ENCODE results near the gene MADCAM1.
"Not testable (repeated sequence)": the region's sequence is repeated elsewhere in the genome, so short reads cannot be mapped to it uniquely, and the experiment has no call there.

DNA sequence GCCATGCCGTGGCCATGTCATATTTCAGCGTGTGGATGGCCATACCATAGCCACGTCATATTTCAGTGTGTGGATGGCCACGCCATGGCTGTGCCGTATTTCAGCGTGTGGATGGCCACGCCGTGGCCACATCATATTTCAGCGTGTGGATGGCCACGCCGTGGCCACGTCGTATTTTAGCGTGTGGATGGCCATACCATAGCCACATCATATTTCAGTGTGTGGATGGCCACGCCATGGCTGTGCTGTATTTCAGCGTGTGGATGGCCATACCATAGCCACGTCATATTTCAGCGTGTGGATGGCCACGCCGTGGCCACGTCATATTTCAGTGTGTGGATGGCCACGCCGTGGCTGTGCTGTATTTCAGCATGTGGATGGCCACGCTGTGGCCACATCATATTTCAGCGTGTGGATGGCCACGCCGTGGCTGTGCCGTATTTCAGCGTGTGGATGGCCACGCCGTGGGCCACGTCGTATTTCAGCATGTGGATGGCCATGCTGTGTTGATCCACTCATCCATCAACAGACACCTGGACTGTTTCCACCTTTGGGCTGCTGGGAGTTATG lies 45.3 kb upstream of the MADCAM1 start:
- not testable (repeated sequence) for TF ChIP-seq POLR2AphosphoS5 (IDR thresholded peaks at IDR 0.05; ENCODE audit: low read depth, low read length); BCL11A (IDR thresholded peaks at IDR 0.05; ENCODE audit: low read depth in 2 of 2, low read length in 2 of 2)
- TF ChIP-seq, protein P1, sequence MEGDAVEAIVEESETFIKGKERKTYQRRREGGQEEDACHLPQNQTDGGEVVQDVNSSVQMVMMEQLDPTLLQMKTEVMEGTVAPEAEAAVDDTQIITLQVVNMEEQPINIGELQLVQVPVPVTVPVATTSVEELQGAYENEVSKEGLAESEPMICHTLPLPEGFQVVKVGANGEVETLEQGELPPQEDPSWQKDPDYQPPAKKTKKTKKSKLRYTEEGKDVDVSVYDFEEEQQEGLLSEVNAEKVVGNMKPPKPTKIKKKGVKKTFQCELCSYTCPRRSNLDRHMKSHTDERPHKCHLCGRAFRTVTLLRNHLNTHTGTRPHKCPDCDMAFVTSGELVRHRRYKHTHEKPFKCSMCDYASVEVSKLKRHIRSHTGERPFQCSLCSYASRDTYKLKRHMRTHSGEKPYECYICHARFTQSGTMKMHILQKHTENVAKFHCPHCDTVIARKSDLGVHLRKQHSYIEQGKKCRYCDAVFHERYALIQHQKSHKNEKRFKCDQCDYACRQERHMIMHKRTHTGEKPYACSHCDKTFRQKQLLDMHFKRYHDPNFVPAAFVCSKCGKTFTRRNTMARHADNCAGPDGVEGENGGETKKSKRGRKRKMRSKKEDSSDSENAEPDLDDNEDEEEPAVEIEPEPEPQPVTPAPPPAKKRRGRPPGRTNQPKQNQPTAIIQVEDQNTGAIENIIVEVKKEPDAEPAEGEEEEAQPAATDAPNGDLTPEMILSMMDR (IDR thresholded peaks at IDR 0.05; ENCODE audit: control extremely low read depth in 1 of 3, insufficient read depth in 1 of 3, low read depth in 1 of 3, low read length in 3 of 3), result not testable (repeated sequence)
